ENCODE results near the gene EID3.
"Not testable (repeated sequence)": the region's sequence is repeated elsewhere in the genome, so short reads cannot be mapped to it uniquely, and the experiment has no call there.

Gene EID3

DNA sequence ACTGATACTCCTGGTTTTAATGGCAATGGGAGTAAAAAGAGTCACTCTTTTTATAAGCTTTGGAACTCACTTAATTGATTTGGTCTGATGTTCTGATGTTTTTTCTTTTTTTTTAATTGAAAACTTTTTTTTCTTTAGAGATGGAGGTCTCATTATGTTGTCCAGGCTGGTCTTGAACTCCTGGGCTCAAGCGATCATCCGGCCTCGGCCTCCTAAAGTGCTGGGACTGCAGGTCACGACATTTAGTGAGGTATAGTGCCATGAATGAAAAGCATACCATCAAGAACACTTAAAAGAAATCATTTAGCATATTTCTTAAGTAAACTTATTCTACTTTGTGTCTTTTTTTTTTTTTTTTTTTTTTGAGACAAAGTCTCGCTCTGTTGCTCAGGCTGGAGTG is 12.7 kb upstream of the EID3 start:
- DNase-seq = no peak

DNA sequence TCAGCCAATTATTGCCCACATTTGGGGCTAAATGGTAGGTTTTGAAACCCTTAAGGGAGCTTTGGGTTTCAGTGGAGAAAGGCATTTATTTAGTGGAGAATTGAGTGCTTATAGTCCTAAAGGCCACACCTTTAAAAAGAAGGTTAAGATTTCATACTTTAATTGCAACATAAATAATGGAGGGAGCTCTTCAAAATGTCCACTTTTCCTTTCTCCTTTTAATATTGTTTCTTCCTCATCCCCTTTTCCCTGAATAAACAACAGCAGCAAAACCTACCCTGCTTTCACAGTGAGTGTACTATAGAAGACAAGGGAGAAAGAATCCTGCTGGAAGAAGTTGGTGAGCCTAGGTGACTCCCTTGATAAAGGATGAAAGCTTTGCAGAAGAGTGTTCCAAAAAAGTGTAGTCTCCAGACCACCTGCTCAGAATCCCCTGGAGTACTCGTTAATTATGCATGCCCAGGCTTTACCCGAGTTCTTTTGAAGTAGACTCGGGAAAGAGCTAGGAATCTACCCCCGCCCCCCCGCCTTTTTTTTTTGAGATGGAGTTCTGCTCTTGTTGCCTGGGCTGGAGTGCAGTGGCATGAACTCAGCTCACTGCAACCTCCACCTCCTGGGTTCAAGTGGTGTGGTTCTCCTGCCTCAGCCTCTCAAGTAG is 11.5 kb upstream of the EID3 start:
- no peak for DNase-seq

DNA sequence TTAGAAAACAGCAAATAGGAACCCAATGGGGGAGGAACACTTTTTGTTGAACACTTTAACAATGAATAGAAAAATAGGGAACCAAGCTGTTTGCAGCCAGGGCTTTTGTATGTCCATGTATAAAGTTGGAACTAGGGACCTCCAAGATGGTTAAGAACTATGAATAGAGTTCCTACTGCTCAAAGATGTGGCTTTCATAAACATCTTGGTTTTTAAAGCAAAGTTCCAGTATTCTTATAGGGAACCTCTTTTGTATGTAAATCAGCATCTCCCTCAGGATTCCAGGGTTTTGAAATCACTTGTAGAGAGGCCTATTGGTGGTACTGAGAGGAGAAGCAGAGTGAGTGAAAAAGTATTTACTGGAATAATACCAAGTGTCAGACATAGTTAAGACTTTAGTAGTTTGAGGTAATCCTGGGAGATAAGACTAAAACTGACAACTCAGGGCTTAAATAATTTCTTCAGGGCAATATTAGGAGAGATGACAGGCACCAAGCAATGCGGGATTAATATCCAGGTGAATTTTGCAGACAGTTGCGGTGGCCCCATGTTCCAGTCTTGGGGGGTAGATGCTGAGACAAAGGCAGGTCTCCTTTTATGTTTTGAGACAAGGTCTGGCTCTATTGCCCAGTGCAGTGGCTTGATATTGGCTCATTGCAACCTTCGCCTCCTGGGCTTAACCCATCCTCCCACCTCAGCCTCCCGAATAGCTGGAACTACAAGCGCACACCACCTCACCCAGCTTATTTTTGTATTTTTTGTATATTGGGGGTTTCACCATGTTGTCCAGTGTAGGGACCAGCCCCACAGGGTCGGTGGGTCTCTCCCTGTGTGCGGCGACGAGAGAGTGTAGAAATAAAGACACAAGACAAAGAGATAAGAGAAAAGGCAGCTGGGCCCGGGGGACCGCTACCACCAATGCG is 10.4 kb upstream of the EID3 start:
- DNase-seq = no peak

DNA sequence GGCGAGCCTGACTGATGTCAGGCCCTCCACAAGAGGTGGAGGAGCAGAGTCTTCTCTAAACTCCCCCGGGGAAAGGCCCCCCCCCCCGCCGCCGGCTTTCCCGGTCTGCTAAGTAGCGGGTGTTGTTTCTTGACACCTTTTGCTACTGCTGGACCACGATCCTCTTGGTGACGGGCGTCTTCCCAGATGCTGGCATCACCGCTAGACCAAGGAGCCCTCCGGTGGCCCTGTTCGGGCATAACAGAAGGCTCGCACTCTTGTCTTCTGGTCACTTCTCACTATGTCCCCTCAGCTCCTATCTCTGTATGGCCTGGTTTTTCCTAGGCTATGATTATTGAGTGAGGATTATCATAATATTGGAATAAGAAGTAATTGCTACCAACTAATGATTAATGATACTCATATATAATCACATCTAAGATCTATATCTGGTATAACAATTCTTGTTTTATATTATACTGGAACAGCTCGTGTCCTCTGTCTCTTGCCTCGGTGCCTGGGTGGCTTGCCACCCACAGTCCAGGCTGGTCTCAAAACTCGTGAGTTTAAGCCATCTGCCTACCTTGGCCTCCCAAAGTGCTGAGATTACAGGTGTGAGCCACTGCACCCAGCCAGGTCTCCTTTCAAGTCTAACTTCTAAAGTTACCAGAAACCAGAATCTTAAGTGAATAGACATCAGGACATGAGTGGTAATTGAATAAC is 9.2 kb upstream of the EID3 start:
- not testable (repeated sequence) for DNase-seq

DNA sequence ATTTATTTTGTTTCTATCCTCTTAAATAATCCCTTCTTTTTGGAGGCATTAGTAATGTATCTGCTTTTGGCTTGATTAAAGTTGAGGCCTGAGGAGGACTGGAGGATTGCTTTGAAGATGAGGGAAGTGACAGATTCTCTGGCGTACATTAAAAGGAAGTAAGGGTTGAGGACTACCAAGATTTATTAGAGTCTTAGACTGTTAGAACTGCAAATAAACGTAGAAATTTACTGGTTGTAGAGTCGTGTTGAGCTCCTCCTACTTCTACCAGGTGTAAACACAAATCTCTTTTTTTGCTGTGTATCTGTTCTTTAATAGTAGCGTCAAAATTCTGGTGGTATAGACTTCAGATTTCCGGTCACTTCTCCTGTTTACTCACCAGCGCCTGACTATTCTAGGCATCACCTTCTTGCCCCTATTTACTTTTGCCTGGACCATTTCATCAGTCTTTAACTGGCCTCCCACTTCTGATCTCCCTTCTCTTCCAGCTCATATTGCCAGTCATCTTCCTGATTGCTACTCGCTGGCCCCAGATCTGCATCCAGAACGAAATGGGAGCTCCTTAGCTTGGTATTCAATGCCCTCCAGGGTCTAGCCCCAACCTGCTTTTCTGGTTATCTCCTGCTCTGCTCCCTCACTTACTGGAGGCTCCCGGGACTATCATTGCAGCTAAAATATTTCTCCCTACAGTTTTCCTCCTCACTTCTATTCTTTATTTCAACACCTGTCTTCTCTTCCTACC is 8.4 kb upstream of the EID3 start:
- no peak for DNase-seq

DNA sequence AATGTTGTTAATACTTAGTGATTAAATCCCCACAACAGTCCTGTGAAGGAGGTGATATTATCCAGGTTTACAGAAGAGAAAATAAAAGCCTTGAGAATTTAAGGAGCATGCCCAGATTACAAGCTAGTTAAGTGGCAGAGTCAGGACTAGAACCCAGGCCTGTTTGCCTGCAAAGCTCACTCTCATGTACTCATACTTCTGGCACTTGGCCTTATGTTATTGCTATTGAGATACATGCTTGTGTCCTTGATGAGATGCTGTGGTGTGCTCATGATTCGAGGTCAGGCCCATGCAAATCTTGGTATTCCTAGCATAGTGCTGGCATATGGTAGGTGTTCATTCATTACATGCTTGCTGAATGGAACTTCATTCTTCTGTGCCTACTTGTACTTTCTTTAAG is 7.6 kb upstream of the EID3 start:
- no peak for DNase-seq

DNA sequence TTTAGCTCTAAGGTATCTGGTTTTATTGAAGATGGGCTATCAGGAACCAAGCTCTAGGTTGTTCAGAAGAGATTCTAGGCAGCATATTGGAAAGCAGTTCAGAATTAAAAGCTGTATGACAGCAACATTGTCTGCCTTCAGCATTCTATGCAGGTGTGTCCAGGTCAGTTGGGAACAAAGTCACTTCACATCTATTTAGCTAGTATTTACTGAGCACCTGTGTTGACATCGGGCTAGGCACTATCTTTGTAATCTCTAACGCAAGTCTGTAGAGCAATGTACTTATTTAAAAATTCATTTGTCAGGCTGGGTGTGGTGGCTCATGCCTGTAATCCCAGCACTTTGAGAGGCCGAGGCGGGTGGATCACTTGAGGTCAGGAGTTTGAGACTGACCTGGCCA is 6.8 kb upstream of the EID3 start:
- DNase-seq = no peak

DNA sequence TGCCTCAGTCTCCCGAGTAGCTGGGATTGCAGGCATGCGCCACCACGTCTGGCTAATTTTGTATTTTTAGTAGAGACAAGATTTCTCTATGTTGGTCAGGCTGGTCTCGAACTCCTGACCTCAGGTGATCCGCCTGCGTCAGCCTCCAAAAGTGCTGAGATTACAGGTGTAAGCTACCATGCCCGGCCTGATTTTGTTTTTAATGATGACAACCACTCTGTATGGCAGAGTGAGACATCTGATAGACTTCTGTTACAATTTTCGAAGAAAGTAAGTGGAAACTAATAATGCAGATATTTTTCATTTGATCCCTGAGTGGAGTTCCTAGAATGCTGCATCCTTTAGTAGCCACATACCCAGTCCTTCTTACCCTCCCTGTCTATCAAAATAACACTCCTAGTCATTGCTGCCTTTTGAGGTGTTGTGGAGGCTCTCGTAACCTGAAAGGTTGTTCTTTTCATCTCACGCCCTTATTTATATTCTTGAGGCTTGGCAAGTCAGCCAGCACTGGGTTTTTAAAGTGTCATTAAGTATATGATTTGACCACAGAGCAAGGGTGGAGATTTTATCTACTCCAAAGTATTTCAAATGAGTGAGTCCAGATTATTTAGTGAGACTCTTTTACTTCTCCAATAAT is 5.9 kb upstream of the EID3 start:
- DNase-seq = no peak

DNA sequence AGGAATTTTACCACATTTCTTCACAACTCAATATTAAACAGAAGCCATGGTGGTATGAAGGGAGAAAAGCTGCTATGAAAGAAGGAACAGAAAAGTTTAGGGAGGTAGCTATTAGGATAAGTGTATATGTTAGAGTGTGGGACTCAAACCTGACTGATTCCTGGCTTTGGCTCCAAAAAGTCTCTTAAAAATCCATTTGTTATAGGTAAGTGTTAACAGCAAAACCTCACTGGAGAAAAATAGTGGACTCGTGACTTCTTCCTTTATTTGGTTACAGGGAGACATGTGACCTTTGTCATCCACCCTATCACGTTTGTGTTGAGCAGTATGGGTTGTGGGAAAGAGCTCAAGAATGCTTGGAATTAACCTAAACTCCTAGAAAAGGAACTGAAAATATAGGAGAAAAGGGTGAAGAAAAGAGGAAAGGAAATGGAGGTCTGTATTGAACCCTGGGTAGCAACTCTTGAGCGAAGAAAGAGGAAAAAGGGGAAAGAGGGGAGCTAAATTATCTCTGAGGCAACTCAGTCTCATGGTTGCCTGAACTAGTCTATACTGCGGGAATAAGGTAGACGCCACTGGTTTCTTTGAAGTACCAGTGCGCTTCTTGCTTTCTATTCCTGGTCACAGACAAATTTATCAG is 3.6 kb upstream of the EID3 start:
- no peak for DNase-seq

DNA sequence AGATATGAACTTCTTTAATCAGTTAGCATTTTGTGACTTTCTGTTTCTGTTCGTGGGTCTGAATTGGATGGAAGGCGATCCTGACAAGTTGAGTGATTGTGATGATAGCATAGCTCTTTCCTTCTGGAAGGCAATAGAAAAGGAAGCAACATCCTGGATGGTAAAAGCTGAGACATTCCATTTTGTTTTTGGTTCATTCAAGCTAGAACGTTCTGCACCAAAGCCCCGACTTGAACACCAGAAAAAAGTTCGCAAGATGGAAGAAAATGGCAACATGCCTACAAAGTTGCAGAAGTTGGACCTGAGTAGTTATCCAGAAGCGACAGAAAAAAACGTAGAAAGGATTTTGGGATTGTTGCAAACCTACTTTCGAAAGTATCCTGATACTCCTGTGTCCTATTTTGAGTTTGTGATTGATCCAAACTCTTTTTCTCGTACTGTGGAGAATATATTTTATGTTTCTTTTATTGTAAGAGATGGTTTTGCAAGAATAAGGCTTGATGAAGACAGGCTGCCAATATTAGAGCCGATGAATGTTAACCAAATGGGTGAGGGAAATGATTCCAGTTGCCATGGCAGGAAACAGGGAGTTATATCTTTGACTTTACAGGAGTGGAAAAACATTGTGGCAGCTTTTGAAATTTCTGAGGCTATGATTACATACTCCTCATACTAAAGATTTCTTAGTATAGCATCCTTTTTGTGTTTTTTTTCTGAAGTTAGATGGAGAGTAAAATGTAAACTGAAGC is 896 bp downstream of the EID3 start:
- DNase-seq = no peak

DNA sequence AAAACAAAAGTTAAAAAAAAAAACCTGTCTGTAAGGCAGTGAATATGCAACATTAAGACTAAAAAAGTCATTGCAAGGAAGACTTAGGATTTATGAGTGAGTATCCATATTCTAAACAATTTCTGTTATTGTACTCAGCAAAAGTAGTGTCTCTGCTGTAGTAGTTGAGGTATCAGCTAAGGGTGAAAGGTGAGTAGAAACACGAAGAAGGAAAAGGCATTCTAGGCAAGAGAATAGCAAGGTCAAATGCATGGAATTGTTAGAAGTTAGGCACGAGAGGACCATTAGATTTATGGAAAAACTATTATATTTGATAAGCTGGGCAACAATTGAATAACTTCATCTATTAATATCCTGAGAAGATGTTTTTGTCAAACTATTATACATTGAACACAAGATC is 1.8 kb downstream of the EID3 start:
- DNase-seq = no peak

DNA sequence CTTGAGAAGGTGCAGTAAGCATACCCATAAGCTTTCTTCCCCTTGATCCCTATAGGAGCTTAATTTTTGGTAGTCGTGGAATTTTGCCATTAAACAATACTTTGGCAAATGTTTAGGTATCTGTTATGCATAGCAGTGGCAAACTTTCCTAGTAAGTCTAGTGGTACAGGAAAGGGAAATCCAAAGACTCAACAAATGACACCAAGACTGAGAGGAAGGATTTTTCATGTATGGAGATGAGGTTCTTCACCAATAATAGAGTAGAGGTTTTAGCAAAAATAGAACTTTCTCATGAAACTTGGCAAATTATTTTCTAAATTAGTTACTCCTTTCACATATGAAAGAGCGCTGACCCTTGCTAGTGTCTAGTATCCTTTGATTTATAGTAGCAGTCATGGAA is 2.8 kb downstream of the EID3 start:
- DNase-seq = no peak

DNA sequence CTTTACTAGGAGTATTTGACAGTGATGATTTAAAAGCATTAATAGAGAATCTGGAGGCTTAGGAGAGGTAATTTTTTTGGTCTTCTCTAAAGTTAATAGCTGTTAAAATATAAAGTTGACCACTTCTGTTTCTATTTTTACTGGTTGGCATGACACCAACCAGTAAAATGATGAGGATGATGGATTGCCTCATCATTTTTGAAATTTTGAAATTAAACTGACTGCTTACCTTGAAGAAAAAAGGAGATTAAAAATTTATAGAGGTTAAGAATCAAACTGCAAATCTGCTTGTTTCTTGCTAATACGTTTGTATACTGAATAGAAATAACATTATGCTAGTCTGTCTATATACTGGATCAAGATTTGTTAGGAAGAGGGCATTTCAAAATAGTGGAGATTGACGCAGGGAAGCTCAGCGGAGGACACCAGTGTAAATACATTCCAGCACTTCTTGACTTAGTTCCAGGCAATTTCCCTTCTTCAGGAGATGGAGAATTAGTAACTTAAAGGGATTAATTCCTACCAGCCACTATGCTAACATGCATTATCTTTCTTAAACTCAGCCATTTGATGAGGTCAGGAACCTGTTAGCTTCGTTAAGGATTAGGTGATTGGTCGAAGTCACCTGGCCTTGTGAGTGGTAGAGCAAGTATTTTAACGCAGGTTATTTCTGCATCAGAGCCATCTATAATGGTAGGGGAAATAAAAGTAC is 3.6 kb downstream of the EID3 start:
- no peak for DNase-seq

DNA sequence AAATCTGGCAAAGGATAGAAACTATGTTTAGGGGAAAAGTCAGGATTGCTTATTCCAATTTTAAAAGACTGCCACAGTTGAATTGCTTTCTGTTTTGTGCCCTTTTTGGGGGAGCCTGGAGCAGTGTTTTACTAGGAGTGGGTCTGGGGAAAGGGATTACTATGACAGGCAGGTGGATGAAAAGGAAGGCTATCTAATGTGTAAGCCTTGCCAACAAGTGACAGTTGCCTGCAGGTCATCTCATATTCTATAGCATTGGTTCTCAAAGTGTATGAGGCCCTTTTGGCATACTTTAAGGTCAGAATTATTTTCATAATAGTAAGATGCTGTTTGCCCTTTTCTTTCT is 4.1 kb downstream of the EID3 start:
- no peak for DNase-seq

DNA sequence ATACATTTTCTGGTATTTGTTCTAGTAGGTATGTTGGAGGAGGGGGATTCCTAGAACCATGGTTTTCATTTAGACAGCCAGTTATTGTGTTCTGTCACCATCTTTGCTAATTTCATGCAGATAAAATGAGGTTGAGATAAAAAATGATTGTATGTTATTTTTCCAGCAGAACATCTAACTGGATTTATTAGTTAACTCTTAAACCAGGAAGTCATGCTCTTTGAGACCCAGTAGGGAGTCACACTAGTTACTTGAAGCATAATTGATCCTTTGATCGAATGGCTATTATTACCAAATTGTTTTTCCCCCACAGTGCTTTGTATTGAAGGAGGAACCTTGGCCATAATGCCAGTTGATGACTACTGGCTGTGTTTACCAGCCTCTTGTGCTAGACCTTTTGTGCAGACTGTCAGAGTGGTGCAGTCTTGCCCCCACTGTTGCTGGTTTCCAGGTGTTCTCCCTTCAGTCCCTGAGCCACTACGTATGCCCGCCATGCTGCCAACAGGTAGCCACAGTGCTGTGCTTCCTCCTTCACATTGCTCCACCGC is 6.0 kb downstream of the EID3 start:
- DNase-seq = no peak

DNA sequence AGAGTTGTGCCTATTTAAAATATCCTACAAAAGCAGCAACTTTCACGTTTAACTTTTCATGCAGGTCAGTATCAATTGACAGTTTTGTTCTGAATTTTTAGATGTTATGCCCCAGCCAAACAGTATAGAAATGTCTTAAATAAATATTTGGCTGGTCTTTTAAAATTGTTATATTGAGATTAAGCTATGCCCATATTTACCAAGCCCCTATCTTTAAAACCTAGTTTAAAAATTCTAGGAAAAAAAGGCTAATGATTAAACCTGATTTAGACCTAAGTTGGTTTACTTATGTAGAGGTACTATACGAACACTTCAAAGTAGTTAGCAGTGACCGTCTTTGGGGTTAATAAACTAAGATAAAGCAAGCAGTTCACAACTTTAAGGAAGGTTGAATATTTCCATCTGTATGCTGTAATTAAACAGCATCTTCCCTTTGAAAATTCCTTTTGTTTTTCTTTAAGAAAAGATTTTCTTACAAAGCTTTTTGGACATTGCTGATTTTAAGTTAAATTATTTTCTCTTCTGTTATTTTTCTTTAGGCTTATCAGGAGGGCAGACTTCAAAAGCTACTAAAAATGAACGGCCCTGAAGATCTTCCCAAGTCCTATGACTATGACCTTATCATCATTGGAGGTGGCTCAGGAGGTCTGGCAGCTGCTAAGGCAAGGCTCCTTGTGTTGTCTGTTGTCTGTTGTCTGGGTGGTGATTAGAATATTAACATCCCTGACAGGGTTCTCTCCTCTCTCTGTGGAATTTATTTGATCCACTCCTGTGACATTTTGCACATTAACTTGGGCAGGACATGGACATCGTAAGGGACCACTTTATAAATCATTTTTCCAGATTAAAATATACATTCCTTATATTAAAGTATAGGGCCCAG is 7.5 kb downstream of the EID3 start:
- DNase-seq = no peak

DNA sequence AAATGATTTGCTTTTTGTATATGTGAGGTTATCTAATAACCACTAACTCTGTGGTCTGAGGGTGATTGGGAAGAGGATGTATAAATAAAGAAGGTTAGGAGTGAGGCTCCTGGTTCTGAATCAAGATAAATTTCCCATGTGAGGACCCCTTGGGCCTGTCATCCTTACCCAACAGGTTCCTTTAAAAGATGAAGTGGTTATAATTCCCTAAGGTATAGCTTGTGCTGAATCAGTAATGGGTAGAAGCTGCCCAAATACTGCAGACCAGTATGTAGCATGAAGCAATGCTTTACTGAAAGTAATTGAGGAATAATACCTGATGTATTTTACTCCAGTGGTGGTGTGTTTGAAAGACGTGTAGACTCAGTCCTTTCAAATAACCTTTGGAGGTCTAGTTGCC is 8.7 kb downstream of the EID3 start:
- DNase-seq = no peak

DNA sequence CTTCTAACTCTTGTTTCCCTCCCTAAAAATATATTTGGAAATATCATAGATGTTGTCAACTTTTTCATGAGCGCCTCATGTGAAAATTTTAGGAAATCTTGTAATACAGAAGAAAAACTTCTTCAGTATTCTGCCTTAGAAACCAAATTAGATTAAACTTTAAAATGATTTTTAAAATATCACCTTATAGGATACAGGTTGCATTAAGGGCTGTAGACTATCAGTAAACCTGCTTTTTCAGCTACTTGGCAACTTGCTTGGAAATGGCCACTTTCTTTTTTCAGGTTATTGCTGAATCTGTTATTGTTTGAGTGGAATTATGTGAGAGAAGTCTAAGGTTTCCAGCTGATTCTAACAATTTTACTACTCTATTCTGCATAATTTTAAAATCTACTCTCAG is 9.1 kb downstream of the EID3 start:
- DNase-seq = no peak

DNA sequence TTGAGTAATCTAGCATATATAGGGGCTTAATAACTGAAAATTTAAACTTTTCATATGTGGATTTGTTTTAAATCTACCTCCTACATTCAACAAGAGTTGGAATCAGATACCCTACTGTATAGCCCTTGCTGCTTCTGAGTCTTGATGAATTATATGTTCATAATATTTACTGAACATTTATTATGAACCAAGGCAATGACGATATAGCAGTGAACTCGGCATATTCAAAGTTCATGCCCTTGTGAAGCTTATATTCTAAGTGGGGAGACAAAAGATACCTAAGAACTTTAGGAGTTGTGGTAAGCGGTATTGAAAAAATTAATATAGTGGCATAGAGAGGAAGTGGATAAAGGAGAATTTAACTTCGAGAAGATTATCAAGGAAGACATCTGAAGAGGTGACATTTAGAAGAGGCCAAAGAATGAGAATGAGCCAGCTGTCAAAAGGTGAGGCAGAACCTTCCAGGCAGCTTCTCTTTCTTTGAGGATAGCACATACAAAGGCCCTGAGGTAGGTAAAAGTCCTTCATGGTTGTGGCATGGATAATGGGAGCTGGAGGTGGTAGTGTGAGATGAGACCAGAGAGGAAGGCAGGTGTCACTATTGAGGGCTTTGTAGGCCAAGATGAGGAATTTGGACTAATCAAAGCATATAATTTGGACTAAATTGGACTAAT is 10.2 kb downstream of the EID3 start:
- no peak for DNase-seq
